HG02981 (cell line): ENCODE results near the gene CXCL8.
"Not testable (repeated sequence)": the region's sequence is repeated elsewhere in the genome, so short reads cannot be mapped to it uniquely, and the experiment has no call there.

Source experiments
- ATAC-seq: cut with Tn5 transposase; IDR thresholded peaks from one replicate; pipeline ENCODE4 v1.9.1; 2021; ENCODE audit warnings: mild to moderate bottlenecking, moderate library complexity; ENCODE audit not compliant: unreplicated experiment

CXCL8 gene

GRCh38 chr4:73743281-73743680 is 2.9 kb downstream of the CXCL8 start:
- no peak for ATAC-seq

- no peak for ATAC-seq
Measured at GRCh38 chr4:73743795-73744194, 3.4 kb downstream of the CXCL8 start.

- ATAC-seq = no peak
Measured at GRCh38 chr4:73744203-73744602, 3.8 kb downstream of the CXCL8 start.

GRCh38 chr4:73750730-73751129 is 10.4 kb downstream of the CXCL8 start:
- ATAC-seq = no peak

- peak; percentile 68 for ATAC-seq
Measured at GRCh38 chr4:73751166-73751565, 10.8 kb downstream of the CXCL8 start.

GRCh38 chr4:73751830-73752229 is 11.5 kb downstream of the CXCL8 start:
- no peak for ATAC-seq

- ATAC-seq = no peak
Measured at GRCh38 chr4:73752424-73752823, 12.1 kb downstream of the CXCL8 start.

GRCh38 chr4:73753215-73753614 is 12.8 kb downstream of the CXCL8 start:
- ATAC-seq = no peak

GRCh38 chr4:73754934-73755333 is 14.6 kb downstream of the CXCL8 start:
- ATAC-seq = no peak

GRCh38 chr4:73759357-73759756 is 19.0 kb downstream of the CXCL8 start:
- no peak for ATAC-seq

- no peak for ATAC-seq
Measured at GRCh38 chr4:73761856-73762255, 21.5 kb downstream of the CXCL8 start.

- peak; percentile 70 for ATAC-seq
Measured at GRCh38 chr4:73762409-73762808, 22.0 kb downstream of the CXCL8 start.

GRCh38 chr4:73763877-73764276 is 23.5 kb downstream of the CXCL8 start:
- no peak for ATAC-seq

GRCh38 chr4:73764513-73764912 is 24.1 kb downstream of the CXCL8 start:
- ATAC-seq = no peak

GRCh38 chr4:73765296-73765695 is 24.9 kb downstream of the CXCL8 start:
- ATAC-seq = no peak

GRCh38 chr4:73770917-73771316 is 30.5 kb downstream of the CXCL8 start:
- no peak for ATAC-seq

- no peak for ATAC-seq
Measured at GRCh38 chr4:73772363-73772762, 32.0 kb downstream of the CXCL8 start.

GRCh38 chr4:73774406-73774805 is 34.0 kb downstream of the CXCL8 start:
- ATAC-seq = not testable (repeated sequence)

- no peak for ATAC-seq
Measured at GRCh38 chr4:73776321-73776729, 36.0 kb downstream of the CXCL8 start.

- no peak for ATAC-seq
Measured at GRCh38 chr4:73777612-73778011, 37.2 kb downstream of the CXCL8 start.

GRCh38 chr4:73780243-73780642 is 39.9 kb downstream of the CXCL8 start:
- no peak for ATAC-seq

- ATAC-seq = no peak
Measured at GRCh38 chr4:73780834-73781233, 40.5 kb downstream of the CXCL8 start.

- no peak for ATAC-seq
Measured at GRCh38 chr4:73788411-73788810, 48.0 kb downstream of the CXCL8 start.
